Measurements from ENCODE around the gene C12orf76. TPM values are rescaled to one million over a fixed set of nuclear protein-coding genes. Genes with fewer than 3 reads are reported as not detected.
"Not testable (repeated sequence)": the region's sequence is repeated elsewhere in the genome, so short reads cannot be mapped to it uniquely, and the experiment has no call there.

C12orf76 gene
- total RNA-seq, 1 experiment from 2014 or later = 14.2 TPM

DNA sequence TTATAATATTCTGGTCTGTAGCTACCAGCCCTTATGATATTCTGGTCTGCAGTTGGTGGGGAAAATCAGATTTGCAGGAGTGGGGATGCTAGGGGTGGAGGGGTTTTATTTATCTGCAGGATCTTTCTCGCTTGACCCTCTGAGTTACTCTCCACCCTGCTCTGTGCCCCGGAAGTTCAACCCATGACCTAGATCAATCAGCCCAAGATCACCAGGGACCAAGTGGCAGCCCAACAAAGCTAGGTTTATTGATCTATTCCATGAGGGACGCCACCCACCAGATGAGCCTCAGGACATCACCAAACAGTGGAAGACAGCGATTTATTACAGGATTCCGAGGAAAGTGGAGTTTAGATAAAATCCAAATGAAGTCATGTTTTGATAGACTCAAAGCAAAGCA lies 25.8 kb upstream of the C12orf76 start:
- H3K4me3 Mint-ChIP-seq (ENCODE audit: low read depth, unreplicated experiment) = no peak overlapping the region
- intact Hi-C loops (cut with micrococcal nuclease; ENCODE audit: unreplicated experiment) = no loop called here
- CTCF ChIA-PET = interaction anchor here (0.7 to 1.5 kb wide), 4 partner anchors 14 to 25 kb away, joined by 3 read pairs; no protein-coding TSS in a partner anchor

DNA sequence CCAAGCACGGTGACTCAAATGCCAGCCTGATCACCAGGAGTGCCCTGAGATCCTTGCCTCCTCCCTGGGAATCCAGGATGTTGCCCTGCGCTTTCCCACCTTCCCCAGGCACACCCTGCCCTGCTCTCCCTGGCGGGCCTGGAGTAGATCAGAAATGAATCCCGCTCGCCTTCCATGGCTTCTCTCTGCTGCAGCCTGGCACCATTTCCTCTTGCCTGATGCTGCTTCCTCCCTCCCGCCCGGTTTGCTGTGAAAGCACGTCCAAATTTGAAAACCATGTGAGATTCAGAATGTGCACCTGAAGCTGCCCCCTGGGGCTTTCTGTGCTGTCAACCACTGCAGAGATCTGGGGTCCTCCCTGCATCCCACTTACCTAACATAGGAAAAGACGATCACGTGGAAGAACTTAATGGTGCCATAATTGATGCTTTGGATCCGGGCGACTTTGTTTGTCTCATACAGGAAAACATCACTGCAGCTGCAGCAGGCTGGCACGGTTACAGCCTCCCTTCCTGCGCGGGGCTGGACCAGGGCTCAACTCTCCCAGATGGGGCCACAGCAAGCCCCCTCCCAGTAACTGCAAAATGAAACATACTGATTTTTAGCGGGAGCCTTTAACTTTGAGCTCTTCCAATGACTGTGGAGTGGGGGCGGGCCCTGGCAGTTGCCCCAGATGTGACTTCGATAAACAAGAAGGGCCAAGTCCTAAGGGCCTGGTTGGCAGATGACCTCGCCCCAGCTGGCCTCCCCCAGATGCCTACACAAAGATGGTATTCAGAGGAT lies 24.9 kb upstream of the C12orf76 start:
- BruUV-seq (replicated peaks) = no TSS peak
- no peaks in the 10 kb centered on the region for H3K36me3 Mint-ChIP-seq (ENCODE audit: insufficient read depth, unreplicated experiment)
- no peaks in the 10 kb centered on the region for H3K9me3 Mint-ChIP-seq (ENCODE audit: low read depth, unreplicated experiment)
- H3K27me3 Mint-ChIP-seq (ENCODE audit: unreplicated experiment) = peaks cover 56% of the 10 kb centered on the region
- CTCF ChIA-PET = interaction anchor here (0.6 to 1.4 kb wide), 4 partner anchors 17 to 49 kb away, joined by 3 to 5 read pairs (median 3); no protein-coding TSS in a partner anchor
- H3K27ac Mint-ChIP-seq (ENCODE audit: unreplicated experiment) = no peak overlapping the region
- H3K4me1 Mint-ChIP-seq (ENCODE audit: low read depth, unreplicated experiment) = no peaks in the 10 kb centered on the region
- DNase-seq = no peak
- intact Hi-C loops (cut with micrococcal nuclease; ENCODE audit: unreplicated experiment) = no loop called here
- TF ChIP-seq, protein P1, sequence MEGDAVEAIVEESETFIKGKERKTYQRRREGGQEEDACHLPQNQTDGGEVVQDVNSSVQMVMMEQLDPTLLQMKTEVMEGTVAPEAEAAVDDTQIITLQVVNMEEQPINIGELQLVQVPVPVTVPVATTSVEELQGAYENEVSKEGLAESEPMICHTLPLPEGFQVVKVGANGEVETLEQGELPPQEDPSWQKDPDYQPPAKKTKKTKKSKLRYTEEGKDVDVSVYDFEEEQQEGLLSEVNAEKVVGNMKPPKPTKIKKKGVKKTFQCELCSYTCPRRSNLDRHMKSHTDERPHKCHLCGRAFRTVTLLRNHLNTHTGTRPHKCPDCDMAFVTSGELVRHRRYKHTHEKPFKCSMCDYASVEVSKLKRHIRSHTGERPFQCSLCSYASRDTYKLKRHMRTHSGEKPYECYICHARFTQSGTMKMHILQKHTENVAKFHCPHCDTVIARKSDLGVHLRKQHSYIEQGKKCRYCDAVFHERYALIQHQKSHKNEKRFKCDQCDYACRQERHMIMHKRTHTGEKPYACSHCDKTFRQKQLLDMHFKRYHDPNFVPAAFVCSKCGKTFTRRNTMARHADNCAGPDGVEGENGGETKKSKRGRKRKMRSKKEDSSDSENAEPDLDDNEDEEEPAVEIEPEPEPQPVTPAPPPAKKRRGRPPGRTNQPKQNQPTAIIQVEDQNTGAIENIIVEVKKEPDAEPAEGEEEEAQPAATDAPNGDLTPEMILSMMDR (IDR thresholded peaks at IDR 0.05; ENCODE audit: unreplicated experiment) = no peak
- peak overlapping the region; percentile 26 for H3K4me3 Mint-ChIP-seq (ENCODE audit: low read depth, unreplicated experiment)

More for the DNA sequence above, 25.8 kb upstream of the C12orf76 start:
- Mint-ChIP-seq H3K36me3 (ENCODE audit: insufficient read depth, unreplicated experiment) (no peaks in the 10 kb centered on the region), H3K4me1 (ENCODE audit: low read depth, unreplicated experiment) (no peaks in the 10 kb centered on the region), H3K27me3 (ENCODE audit: unreplicated experiment) (peaks cover 47% of the 10 kb centered on the region), H3K9me3 (ENCODE audit: low read depth, unreplicated experiment) (no peaks in the 10 kb centered on the region), H3K27ac (ENCODE audit: unreplicated experiment) (no peak overlapping the region)
- TF ChIP-seq, protein P1 (IDR thresholded peaks at IDR 0.05; ENCODE audit: unreplicated experiment) = no peak
- BruUV-seq (replicated peaks) = no TSS peak
- DNase-seq = no peak

GRCh38 chr12:110072636-110073035 lies 24.3 kb upstream of the C12orf76 start:
- CTCF ChIA-PET = interaction anchor here (0.6 kb wide), 2 partner anchors 49 to 625 kb away, joined by 3 to 5 read pairs; no protein-coding TSS in a partner anchor

GRCh38 chr12:110071967-110072366 lies 23.6 kb upstream of the C12orf76 start:
- Mint-ChIP-seq H3K9me3 (ENCODE audit: low read depth, unreplicated experiment) (no peaks in the 10 kb centered on the region), H3K27ac (ENCODE audit: unreplicated experiment) (no peak overlapping the region), H3K36me3 (ENCODE audit: insufficient read depth, unreplicated experiment) (no peaks in the 10 kb centered on the region), H3K27me3 (ENCODE audit: unreplicated experiment) (peaks cover 47% of the 10 kb centered on the region), H3K4me3 (ENCODE audit: low read depth, unreplicated experiment) (no peak overlapping the region), H3K4me1 (ENCODE audit: low read depth, unreplicated experiment) (no peaks in the 10 kb centered on the region)
- CTCF ChIA-PET = interaction anchor here (0.6 to 0.7 kb wide), 2 partner anchors 624 to 810 kb away, joined by 3 to 9 read pairs; no protein-coding TSS in a partner anchor
- TF ChIP-seq, protein P1 (IDR thresholded peaks at IDR 0.05; ENCODE audit: unreplicated experiment) = no peak
- no TSS peak for BruUV-seq (replicated peaks)
- DNase-seq = no peak
- intact Hi-C loops (cut with micrococcal nuclease; ENCODE audit: unreplicated experiment) = no loop called here

More at GRCh38 chr12:110072636-110073035, 24.3 kb upstream of the C12orf76 start:
- H3K9me3 Mint-ChIP-seq (ENCODE audit: low read depth, unreplicated experiment); DNase-seq; H3K27ac Mint-ChIP-seq (ENCODE audit: unreplicated experiment); intact Hi-C loops (cut with micrococcal nuclease; ENCODE audit: unreplicated experiment); H3K36me3 Mint-ChIP-seq (ENCODE audit: insufficient read depth, unreplicated experiment); H3K4me1 Mint-ChIP-seq (ENCODE audit: low read depth, unreplicated experiment); BruUV-seq (replicated peaks): not testable (repeated sequence)
- Mint-ChIP-seq H3K27me3 (ENCODE audit: unreplicated experiment) (peaks cover 54% of the 10 kb centered on the region), H3K4me3 (ENCODE audit: low read depth, unreplicated experiment) (peak overlapping the region; percentile 26)

DNA sequence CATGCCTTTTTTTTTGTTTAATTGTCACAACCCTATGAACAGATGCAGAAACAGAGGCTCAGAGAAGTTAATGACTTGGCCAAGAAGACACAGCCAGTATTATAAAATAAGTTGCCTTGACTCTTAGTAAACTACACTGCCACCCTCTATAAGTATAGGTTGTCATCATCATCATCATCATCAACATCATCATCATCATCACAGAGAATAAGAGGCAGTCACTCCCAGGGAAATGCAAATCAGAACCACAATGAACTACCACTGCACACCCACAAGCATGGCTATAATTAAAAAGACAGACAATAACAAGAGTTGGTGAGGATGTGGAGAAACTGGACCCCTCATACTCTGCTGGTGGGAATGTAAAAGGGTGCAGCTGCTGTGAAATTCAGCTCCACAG lies 23.2 kb upstream of the C12orf76 start:
- Mint-ChIP-seq H3K4me3 (ENCODE audit: low read depth, unreplicated experiment) (no peak overlapping the region), H3K36me3 (ENCODE audit: insufficient read depth, unreplicated experiment) (no peaks in the 10 kb centered on the region), H3K9me3 (ENCODE audit: low read depth, unreplicated experiment) (no peaks in the 10 kb centered on the region), H3K27ac (ENCODE audit: unreplicated experiment) (no peak overlapping the region), H3K4me1 (ENCODE audit: low read depth, unreplicated experiment) (no peaks in the 10 kb centered on the region), H3K27me3 (ENCODE audit: unreplicated experiment) (peaks cover 42% of the 10 kb centered on the region)
- intact Hi-C loops (cut with micrococcal nuclease; ENCODE audit: unreplicated experiment) = no loop called here
- no TSS peak for BruUV-seq (replicated peaks)
- no peak for DNase-seq
- CTCF ChIA-PET = no interaction called here
- TF ChIP-seq, protein P1 (IDR thresholded peaks at IDR 0.05; ENCODE audit: unreplicated experiment) = no peak

Measured in Calu3 (cell line).